ENCODE measurements around the gene ACOT13. TPM values are rescaled to one million over a fixed set of nuclear protein-coding genes. Genes with fewer than 3 reads are reported as not detected.
"Not testable (repeated sequence)": the region's sequence is repeated elsewhere in the genome, so short reads cannot be mapped to it uniquely, and the experiment has no call there.

ACOT13 gene
- total RNA-seq, 1 donor, result 12.2 TPM

DNA sequence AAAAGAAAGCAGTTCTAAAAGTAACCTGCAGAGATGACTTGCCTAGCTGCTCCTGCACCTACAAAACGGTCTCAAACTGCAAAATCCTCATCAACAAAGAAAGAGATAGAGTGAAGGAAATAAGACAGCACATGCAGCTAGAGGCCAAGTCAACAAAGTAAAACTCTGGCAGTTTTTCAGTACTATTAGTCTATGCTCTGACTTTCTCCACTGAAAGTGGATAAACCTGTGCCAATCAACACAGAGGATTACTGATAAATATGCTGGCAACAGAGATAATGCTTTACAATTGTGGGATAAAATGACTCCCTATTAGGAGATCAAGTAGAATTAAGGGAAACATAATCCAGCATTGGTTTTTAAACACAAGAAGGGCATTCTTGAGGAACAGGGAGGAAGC, 34.3 kb upstream of the ACOT13 start:
- TF ChIP-seq, protein P1, sequence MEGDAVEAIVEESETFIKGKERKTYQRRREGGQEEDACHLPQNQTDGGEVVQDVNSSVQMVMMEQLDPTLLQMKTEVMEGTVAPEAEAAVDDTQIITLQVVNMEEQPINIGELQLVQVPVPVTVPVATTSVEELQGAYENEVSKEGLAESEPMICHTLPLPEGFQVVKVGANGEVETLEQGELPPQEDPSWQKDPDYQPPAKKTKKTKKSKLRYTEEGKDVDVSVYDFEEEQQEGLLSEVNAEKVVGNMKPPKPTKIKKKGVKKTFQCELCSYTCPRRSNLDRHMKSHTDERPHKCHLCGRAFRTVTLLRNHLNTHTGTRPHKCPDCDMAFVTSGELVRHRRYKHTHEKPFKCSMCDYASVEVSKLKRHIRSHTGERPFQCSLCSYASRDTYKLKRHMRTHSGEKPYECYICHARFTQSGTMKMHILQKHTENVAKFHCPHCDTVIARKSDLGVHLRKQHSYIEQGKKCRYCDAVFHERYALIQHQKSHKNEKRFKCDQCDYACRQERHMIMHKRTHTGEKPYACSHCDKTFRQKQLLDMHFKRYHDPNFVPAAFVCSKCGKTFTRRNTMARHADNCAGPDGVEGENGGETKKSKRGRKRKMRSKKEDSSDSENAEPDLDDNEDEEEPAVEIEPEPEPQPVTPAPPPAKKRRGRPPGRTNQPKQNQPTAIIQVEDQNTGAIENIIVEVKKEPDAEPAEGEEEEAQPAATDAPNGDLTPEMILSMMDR (IDR thresholded peaks at IDR 0.05; ENCODE audit: insufficient read depth, low read length), result no peak
- DNase-seq (ENCODE audit: low read depth), result no peak
- H3K4me3 ChIP-seq (ENCODE audit: low read depth, low read length), result no peak overlapping the region

DNA sequence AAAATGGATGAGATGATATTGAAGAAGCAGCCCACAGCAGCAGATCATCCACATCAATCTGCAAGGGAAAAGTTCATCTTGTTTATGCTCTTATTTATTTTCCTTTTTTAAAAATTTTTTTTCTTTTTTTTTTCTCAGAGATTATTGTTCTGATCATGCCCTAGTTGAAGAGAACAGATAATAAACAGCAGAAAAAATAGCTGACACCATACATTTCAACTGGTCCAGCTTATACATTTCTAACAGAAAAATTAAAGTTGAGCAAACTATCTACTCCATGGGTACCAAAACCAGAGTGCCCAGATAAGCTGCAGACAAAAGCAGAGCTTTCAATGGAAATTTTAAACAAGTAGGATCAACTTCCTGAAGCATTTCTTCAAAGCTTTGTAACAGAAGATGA, 30.2 kb upstream of the ACOT13 start:
- DNase-seq (ENCODE audit: low read depth), result no peak
- no peak overlapping the region for H3K4me3 ChIP-seq (ENCODE audit: low read depth, low read length)
- TF ChIP-seq, protein P1 (IDR thresholded peaks at IDR 0.05; ENCODE audit: insufficient read depth, low read length), result no peak

DNA sequence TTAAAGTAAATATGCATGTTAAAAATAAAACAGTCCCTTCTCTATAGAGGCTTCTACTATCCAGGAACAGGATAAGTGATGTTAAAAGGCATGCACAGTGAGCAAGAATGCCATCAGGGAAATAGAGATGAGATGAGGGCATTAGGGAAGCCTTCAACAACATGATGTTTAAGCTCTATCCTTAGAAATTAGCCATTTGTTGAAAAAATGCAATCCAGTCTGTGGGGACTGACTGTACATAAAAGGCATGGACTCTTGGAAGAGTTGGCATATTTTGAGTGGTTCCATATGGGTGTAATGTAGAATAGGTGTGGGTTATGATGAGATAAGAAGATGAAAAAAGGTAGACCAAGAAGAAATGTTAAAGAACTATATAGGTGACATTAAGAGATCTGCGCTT, 26.7 kb upstream of the ACOT13 start:
- H3K4me3 ChIP-seq (ENCODE audit: low read depth, low read length), result no peak overlapping the region
- TF ChIP-seq, protein P1 (IDR thresholded peaks at IDR 0.05; ENCODE audit: insufficient read depth, low read length), result no peak
- DNase-seq (ENCODE audit: low read depth), result no peak

DNA sequence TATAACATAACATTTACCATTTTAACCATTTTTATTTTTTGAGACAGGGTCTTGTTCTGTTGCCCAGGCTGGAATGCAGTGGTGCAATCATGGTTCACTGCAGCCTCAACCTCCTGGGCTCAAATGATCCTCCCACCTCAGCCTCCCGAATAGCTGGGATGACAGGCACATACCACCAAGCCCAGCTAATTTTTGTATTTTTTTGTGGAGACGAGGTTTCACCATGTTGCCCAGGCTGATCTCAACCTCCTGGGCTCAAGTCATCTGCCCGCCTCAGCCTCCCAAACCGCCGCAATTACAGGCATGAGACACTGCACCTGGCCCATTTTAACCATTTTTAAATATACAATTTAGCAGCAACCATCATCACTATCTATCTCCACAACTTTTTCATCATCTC, 26.2 kb upstream of the ACOT13 start:
- DNase-seq (ENCODE audit: low read depth), result not testable (repeated sequence)

DNA sequence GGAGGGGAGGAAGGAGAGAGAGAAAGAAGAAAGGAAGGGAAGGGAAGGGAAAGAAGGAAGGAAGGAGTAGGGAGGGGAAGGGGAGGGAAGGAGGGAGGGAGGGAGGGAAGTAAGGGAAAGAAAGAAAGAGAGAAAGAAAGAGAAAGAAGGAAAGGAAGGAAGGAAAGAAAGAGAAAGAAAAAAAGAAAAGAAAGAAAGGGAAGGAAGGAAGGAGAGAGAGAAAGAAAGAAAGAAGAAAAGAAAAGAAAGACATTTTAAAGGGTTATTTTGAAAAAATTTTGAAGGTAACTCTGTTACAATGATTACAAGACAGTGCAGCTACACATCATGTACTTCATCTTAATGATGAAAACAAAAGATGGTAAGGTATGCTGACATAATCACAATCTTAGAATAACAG, 24.8 kb upstream of the ACOT13 start:
- no peak for DNase-seq (ENCODE audit: low read depth)
- no peak overlapping the region for H3K4me3 ChIP-seq (ENCODE audit: low read depth, low read length)
- TF ChIP-seq, protein P1 (IDR thresholded peaks at IDR 0.05; ENCODE audit: insufficient read depth, low read length), result no peak

More for the DNA sequence above, 26.2 kb upstream of the ACOT13 start:
- not testable (repeated sequence) for H3K4me3 ChIP-seq (ENCODE audit: low read depth, low read length)

DNA sequence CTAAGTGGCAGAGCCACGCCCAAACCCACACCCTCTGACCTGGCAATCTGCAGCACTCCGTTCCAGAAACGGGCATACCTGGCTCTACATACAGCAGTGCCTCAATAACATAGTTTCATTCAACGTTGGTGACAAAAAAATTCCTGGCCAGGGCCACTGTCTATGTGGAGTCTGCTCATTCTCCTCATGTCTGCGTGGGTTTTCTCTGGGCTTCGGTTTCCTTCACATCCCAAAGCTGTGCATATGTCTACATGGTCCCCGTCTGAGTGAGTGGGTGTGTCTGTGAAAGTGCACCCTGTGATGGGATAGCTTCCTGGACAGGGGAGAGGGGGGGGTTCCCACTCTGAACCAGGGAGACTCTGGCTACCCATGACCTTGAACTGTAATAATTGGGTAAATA, 23.0 kb upstream of the ACOT13 start:
- DNase-seq (ENCODE audit: low read depth), result no peak
- no peak overlapping the region for H3K4me3 ChIP-seq (ENCODE audit: low read depth, low read length)
- TF ChIP-seq, protein P1 (IDR thresholded peaks at IDR 0.05; ENCODE audit: insufficient read depth, low read length), result no peak

DNA sequence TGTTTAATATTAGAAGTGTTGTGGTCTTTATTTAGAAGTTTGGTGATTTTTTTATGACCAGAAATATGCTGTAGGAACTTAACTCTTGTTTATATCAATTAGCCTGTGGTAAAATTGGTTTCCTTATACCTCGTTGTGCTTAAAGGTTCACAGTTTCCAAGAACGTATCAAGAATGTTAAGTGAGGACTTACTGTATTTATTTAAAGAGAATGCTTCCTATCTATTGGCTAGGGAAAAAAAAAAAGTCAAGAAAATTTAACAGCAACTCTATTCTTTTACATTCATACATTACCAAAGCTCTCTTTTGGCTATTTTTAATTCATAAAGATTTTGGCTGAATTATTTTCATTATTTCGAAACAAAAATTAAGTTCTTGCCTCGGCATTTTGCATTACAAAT, 22.5 kb upstream of the ACOT13 start:
- TF ChIP-seq, protein P1 (IDR thresholded peaks at IDR 0.05; ENCODE audit: insufficient read depth, low read length), result no peak
- no peak for DNase-seq (ENCODE audit: low read depth)

More for the DNA sequence above, 22.5 kb upstream of the ACOT13 start:
- no peak overlapping the region for H3K4me3 ChIP-seq (ENCODE audit: low read depth, low read length)

Measured in fibroblast of the aortic adventitia (primary cell).